NOMO-1 (cell line): ENCODE results near the gene RITA1.
A peak's percentile ranks its signal among the peaks of the same experiment; 100 is the strongest.

Experiments
- DNase-seq, 2 experiments: peaks; one replicate each; lab custom pipeline; 2025; ENCODE audit not compliant: unreplicated experiment in 2 of 2; lab: John Stamatoyannopoulos, UW

RITA1 gene

DNA sequence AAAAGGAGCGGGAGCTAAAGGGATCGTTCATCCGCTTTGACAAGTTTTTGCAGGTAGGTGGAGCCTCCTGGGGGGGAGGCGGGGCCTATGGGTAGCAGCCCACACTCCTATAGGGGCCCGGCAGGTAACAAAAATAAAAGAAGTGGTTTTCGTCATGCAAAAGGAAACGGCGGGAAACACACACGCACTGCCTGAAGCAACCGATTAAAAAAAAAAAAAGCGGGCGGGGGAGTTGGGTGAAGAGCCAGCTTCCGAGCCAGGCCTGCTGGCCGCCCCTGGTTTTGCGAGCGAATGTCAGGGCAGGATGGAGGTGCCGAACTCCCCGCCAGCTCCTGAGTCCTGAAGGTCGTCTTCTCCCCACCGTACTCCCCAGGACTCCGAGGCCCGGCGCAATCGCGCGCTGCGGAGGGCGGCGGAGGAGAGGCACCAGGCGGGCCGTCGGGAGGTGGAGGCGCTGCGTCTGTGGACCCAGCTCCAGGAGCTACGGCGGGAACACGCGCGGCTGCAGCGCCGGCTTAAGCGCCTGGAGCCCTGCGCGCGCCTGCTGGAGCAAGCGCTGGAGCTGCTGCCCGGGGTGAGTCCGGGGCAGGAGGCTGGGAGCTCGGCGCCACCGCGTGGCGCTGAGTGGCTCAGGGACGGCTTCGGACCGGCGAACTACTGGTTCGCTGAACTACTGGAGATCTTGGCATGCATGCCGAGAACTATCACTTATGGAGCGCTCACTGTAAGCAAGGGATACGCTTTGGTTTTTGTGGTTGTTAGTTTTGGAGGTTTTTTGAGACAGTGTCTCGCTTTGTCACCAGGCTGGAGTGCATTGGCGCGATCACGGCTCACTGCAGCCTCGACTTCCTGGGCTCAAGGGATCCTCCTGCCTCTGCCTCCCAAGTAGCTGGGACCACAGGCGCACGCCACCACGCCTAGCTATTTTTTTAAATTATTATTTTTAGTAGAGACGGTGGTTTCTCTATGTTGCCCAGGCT, 32.4 kb upstream of the RITA1 start:
- peak; percentile 66 to 72 for DNase-seq

- DNase-seq = no peak
Measured at GRCh38 chr12:113154351-113154973, 31.1 kb upstream of the RITA1 start.

- no peak for DNase-seq
Measured at GRCh38 chr12:113155060-113155459, 30.5 kb upstream of the RITA1 start.

DNA sequence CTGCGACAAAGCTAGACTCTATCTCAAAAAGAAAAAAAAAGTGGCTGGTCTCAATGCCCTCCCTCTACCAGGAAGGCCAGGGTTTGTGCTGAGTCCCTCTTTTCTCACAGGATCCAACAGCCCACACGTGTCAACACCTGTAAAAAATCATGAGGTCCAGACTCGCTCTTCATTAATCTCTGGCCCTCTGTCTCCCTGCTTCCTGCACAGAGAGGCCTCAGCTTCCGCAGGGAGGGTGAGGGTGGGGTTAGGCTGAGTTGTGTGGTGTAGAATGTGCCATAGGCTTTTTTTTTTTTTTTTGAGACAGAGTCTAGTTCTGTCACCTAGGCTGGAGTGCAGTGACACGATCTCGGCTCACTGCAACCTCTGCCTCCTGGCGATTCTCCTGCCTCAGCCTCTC, 29.9 kb upstream of the RITA1 start:
- DNase-seq = no peak

- no peak for DNase-seq
Measured at GRCh38 chr12:113157218-113157859, 28.2 kb upstream of the RITA1 start.

DNA sequence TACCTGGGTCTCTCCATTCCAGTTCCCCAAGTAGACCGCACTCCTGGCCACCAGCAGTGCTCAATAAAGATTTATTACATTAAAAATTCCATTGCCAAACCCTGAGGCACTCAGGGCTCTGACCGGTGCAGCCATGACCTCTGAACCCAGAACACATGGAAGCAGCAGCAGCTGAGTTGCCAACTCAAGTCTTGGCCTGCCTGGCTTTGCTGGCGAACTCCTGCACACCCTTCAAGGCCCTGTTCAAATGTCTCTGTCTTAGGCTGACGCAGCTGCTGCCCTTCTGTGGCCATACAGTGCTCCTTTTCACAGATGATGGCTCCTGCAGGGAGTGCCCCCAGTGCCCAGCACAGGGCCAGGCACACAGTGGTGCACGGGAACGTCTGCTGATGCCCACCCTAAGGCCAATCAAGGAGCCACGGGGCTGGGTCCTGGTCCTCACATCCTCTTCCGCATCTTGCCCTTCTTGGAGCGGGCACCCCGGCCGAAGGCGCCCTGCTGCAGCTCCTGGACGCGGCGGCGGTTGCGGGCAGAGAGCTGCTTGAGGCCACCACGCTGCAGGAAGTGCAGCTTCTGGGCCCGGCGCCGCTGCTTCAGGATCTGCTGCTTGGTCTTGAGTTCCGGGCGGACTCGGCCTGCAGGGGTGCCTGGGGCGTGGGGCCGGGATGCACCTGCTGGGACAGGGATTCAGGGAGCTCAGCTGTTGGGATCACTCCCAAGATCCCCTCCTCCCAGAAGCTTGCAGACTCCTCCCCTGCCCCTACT, 26.9 kb upstream of the RITA1 start:
- no peak for DNase-seq

- DNase-seq = no peak
Measured at GRCh38 chr12:113159937-113160336, 25.6 kb upstream of the RITA1 start.

- no peak for DNase-seq
Measured at GRCh38 chr12:113161415-113162016, 24.0 kb upstream of the RITA1 start.

DNA sequence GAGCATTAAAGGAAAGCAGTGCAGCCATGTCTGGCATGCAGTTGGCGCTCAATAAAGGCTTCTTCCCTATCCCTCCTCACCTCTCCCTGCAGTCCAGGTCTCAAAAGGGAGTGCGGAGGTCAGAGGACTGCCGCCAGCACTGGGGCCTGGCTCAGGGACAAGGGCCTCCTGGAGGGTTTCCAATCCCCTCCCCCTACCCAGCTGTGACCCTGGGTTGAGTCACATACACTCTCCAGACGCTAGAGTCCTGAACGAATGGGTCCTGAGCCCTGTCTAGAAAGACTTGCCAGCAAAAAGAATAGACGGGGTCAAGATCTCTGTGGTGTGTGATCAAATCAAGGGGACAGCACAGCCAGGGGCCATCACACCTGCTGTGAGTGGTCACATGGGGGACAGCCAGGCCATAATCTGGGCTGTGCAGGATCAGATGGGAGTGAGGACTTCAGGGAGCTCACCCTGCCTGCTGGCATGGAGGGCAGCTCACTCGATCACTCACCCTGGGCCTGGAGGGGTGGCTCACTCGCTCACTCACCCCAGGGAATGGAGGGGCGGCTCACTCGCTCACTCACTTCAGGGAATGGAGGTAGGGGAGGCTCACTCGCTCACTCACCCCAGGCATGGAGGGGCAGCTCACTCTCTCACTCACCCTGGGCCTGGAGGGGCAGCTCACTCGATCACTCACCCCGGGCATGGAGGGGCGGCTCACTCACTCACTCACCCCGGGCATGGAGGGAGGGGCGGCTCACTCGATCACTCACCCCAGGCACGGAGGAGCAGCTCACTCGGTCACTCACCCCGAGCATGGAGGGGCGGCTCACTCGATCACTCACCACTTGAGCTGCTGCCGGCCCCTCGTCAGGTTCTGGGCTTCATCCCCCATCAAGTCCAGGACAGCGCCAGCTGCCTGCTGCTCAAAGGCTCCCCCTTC, 23.2 kb upstream of the RITA1 start:
- DNase-seq = no peak

GRCh38 chr12:113163030-113163360, 22.5 kb upstream of the RITA1 start:
- no peak for DNase-seq

GRCh38 chr12:113164014-113164413, 21.5 kb upstream of the RITA1 start:
- DNase-seq = no peak

GRCh38 chr12:113165521-113166450, 19.7 kb upstream of the RITA1 start:
- no peak for DNase-seq

DNA sequence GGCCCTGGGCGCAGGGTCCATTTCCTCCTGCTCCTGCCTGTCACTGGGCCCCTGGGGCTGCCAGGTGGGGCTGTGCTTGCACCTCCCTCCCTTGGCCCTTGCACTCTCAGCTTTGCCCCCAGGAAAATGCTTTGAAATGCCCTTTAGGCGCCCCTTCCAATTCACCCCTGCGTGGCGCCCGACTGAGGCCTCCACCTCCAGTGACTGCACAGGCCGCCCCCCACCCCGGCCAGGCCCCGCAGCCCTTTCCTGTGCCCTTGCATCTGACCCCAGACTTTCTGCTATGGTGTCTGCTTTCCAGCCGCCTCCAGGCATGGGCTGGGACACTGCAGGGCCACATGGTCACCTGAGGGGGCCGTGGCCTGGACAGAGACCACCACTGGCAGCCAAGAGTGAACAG, 17.7 kb upstream of the RITA1 start:
- DNase-seq = no peak

- no peak for DNase-seq
Measured at GRCh38 chr12:113169697-113170096, 15.8 kb upstream of the RITA1 start.

- DNase-seq = no peak
Measured at GRCh38 chr12:113170457-113170856, 15.1 kb upstream of the RITA1 start.

- no peak for DNase-seq
Measured at GRCh38 chr12:113170926-113171325, 14.6 kb upstream of the RITA1 start.

- DNase-seq = no peak
Measured at GRCh38 chr12:113171543-113171942, 14.0 kb upstream of the RITA1 start.

- no peak for DNase-seq
Measured at GRCh38 chr12:113172185-113172584, 13.3 kb upstream of the RITA1 start.
